ENCODE results near the gene RPN2.
A peak's percentile ranks its signal among the peaks of the same experiment; 100 is the strongest.
"Not testable (repeated sequence)": the region's sequence is repeated elsewhere in the genome, so short reads cannot be mapped to it uniquely, and the experiment has no call there.

RPN2 gene

DNA sequence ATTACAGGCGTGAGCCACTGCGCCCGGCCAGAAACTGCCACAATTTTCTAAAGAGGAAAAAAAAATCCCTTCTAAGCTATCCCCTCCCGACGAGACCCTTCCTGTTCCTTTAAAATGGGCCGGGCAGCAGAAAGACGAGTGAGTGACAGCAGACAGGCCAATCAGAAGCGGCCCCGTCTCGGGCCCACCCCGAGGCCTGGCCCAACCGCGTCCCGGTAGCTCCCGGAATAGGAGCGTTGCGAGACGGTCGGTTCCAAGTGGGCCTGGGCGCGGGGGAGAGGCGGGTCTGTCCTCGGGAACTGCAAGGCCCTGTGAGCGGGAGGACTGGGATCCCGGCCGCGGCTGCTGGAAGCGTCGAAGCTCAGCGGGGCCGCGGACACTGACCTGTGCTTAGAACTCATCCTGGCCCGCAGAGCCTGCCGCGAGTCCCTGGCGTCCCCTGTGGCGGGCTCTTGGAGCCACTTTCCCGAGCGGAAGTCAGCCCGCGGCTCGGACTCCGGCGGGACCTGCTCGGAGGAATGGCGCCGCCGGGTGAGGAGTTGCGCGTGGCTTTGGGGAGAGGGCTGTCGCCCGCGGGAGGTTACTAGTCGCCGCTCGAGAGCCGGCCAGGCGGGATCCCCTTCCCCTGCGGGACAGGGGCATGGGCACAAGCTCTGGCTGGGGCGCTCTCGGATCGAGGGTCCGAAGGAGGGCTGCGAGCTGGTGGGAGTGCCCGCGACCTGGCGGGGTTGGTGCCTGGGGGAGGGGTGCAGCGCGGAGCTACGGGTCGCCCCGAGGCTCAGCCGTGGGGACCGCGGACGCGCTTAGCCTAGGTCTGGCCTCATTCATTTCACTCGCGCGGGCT lies at the start of gene RPN2, which contains the start of gene MROH8:
TSS of gene RPN2 (plus strand) at position 492 of the 844 bp plus-strand sequence. CDS start at position 519, 27 bp downstream.
TSS of gene MROH8 (minus strand) at position 710 of the 844 bp plus-strand sequence.
- peak; percentile 96 for DNase-seq

- no peak for DNase-seq
Observed at GRCh38 chr20:37131486-37131885, 47.6 kb upstream of the RPN2 start.

- no peak for DNase-seq
Observed at GRCh38 chr20:37133952-37134351, 45.2 kb upstream of the RPN2 start.

DNA sequence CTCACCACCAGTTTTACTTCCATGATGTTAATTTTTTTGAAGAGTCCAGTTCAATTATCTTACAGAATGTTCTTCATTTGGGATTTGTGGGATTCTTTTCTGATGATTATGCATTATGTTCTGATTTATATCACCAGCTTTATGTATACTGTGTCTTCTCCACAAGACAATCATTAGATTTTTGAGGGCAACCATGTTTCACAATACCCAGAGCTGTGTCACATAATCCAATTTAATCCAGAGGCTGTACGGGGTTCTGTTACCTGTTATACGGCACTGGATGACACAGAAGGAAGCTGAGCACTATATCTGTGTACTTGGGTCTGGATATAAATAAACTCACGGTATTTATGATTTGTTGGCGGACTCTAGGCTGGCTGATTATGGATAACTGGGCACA lies 41.6 kb upstream of the RPN2 start:
- no peak for DNase-seq

DNA sequence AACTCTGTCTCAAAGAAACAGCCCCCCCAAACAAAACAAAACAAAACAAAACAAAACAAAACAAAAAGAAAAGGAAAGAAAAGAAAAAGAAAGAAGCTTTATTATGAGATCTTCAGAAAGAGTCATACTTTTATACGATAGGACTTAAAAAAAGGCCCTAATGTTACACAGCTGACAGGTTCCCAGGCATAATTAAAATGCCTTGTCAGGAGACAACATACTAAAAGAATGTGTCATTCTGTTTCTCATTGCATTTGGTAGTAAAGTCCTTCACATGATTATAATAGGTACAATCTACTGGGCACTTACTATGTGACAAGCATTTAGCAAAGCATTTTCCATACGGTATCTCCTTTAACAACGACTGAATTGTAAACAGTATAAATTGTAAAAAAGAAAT lies 36.4 kb upstream of the RPN2 start:
- no peak for DNase-seq

DNA sequence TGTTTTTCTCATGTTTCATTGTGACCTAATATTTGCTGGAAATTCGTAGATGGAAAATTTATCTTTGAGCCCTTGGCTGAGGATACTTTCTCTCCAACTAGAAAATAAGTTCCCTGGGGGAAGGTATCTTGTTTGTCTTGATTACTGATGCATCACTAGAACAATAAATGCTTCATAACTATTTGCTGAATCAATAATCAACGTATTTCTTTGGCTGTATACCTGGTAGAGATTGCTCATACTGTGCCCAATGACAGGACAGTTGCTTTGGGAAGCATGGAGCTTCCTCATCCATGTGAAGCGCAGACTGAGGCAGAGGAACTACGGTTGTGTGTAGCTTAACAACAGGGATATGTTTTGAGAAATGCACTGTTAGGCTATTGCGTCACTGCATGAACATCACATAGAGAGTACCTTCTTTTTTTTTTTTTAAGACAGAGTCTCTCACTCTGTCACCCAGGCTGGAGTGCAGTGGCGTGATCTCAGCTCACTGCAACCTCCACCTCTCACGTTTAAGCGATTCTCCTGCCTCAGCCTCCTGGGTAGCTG lies 34.2 kb upstream of the RPN2 start:
- DNase-seq, result no peak

- no peak for DNase-seq
Observed at GRCh38 chr20:37147250-37147649, 31.9 kb upstream of the RPN2 start.

- not testable (repeated sequence) for DNase-seq
Observed at GRCh38 chr20:37150864-37151263, 28.3 kb upstream of the RPN2 start.

DNA sequence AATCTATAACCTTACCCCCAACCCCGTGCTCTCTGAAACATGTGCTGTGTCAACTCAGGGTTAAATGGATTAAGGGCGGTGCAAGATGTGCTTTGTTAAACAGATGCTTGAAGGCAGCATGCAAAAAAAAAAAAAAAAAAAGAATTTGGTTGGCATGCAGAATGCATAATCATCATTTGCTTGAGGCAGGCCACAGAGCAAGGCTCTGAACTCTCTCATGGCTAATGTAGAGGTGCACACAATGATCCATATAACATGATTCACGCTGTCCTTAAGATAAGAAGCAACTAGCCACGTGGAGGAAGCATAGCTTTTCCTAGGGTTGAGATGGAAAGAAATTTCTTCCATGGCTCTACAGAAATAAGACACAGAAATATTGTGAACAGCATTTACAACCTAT lies 27.6 kb upstream of the RPN2 start:
- DNase-seq, result no peak

DNA sequence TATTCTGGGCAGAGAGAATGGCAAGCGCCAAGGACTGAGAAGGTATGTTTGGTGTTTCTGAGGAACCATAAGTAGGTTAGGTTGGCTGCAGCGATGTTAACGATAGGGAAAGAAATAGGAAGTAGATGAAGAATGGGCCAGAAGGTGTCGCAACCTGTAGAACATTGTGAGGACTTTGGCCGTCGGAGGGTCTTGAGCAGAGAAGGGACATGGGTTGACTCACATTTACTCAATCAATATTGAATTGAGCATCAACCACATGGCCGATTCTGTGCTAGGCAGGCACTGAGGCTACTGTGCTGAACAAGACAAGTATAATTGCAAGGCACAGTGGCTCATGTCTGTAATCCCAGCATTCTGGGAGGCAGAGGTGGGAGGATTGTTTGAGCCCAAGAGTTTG lies 26.8 kb upstream of the RPN2 start:
- DNase-seq, result no peak

GRCh38 chr20:37154684-37155298 lies 24.3 kb upstream of the RPN2 start:
- peak; percentile 84 for DNase-seq

DNA sequence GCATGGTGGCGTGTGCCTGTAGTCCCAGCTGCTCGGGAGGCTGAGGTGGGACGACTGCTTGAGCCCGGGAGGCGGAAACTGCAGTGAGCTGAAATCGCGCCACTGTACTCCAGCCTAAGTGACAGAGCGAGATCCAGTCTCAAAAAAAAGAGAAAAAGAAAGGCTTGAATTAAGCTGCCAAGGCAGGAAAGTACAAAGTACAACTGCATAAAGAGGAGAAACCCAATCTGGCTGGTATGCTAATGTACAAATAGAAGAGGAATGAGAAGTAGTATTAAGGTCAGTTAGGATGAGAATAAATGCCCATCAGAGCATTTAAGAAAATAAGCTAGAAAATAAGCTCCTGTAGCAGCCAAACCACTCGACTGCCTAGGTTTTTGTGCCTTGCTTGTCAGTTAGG lies 23.1 kb upstream of the RPN2 start:
- DNase-seq, result no peak

GRCh38 chr20:37158248-37158647 lies 20.9 kb upstream of the RPN2 start:
- no peak for DNase-seq

DNA sequence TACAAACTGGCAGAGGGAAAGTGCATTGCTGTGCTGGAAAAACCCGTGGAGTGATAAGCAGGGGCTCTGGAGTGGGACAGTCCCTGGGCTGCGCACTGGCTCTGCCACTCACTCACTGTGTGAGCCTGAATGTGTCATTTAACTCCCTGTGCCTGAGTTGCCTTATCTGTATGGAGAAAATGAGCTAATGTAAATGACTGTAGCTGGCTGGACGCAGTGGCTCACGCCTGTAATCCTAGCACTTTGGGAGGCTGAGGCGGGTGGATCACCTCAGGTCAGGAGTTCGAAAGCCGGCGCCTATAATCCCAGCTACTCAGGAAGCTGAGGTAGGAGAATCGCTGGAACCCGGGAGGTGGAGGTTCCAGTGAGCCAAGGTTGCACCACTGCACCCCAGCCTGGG lies 18.4 kb upstream of the RPN2 start:
- DNase-seq, result no peak

- peak; percentile 47 for DNase-seq
Observed at GRCh38 chr20:37161830-37162549, 17.1 kb upstream of the RPN2 start.

DNA sequence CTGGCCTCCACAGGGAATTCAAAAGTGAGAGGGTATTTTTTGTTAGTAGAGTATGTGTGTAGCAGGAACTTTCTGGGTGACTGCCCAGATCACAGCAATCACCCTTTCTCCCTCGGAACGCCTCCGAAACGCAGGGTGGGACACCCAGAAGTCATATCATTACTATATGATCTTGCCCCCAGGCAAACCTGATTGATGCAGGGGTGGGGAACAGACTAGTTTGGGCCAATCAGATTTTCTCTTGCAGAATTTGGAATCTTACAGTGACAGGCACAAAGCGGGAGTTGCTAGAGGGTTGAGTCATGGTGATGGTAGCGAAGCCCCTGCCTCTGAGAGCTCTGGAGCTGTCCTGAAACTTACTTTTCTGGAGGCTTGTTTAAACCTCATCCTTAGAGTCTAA lies 16.5 kb upstream of the RPN2 start:
- DNase-seq, result no peak

DNA sequence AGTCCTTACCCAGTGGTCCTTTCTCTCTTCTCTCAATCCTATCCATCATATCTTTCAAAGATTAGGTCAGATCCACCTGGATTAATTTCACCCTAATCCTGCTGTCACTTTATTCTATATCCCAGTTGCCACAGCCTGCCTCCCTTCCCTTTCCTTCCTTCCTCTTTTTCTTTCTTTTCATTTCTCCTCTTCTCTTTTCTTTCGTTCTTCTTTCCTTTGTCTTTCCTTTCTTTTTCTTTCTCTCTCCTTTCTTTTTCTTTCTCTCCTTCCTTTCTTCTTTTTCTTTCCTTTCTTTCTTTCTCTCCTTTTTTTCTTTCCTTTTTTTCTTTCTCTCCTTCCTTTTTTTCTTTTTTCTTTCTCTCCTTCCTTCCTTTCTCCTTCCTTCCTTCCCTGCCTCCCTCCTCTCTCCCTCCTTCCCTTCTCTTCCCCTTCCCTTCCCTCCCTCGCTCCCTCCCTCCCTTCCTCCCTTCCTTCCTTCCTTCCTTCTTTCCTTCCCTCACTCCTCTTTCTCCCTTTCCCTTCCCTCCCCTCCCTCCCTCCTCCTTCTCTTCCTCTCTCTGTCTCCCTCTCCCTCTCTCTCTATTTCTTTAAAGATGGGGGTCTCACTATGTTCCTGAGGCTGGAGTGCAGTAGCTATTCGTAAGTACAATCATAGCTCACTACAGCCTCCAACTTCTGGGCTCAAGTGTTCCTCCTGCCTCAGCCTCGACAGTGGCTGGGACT lies 15.1 kb upstream of the RPN2 start:
- DNase-seq, result no peak

DNA sequence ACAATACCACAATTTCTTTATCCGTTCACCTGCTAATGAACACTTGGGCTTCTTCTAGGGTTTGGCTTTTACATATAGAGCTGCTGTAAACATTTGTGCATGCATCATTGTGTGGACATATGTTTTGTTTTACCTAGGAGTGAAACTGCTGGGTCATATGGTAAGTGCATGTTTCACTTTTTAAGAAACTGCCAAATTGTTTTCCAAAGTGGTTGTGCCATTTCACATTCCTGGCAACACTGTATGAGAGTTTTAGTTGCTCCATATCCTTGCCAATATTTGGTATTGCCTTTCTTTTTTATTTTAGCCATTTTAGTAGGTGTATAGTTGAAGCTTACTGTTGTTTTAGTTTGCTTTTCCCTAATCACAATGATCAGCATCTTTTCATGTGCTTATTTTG lies 14.1 kb upstream of the RPN2 start:
- DNase-seq, result no peak

- DNase-seq, result no peak
Observed at GRCh38 chr20:37166867-37167266, 12.3 kb upstream of the RPN2 start.

GRCh38 chr20:37172836-37173235 lies 6.3 kb upstream of the RPN2 start:
- no peak for DNase-seq

DNA sequence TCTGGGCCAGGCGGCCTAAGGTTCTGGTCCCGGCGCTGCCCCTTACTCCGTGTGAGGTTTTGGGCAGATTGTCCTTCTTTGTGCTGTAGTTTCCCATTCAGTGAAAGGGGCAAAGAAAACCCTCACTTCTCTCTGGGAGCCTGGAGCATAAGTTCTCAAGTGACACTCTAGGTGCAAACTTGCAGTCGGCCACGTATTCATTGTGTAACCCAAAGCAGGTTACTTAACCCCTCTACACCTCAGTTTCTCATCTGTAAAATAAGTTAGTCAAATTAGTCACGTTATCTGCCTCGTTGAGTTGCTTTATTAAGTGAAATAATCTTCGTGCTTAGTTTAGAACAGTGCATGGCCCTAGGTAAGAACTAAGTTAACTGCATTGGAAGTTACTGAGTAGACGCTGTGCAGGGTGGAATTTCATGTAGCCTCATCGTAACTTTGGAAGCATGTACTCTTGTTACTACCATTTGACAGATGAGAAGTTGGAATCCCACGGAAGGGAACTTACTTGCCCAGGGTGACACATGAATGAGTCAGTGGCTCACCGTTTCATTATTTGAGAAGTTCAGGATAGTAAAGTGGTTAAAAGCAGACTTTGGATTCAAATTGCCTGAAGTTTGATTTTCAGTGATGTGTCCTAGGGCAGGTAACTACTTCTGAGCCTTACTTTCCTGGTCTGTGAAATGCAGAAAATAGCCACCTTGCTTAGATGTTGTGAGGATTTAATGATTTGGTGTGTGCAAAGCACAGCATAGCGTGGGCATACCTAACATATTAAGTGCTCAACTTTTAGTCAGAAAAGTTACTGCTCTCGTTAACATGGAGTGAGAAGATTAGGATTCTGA lies 774 bp downstream of the RPN2 start:
- DNase-seq, result peak; percentile 46

DNA sequence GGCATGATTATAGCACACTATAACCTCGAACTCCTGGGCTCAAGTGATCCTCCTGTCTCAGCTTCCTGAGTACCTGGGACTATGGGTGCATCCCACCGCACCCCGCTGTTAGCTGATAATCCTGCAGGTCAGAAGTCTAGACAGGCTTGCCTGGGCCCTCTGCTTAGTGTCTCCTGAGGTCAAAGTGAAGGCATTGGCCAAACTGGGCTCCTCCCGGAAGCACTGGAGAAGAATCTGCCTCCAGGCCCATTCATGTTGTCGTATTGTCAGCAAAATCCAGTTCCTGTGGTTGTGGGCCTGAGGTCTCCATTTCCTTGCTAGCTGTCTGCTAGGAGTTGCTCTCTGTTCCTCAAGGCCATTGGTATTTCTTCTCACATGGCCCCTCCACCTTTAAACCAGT lies 6.6 kb downstream of the RPN2 start:
- no peak for DNase-seq
